GM12874 (cell line): ENCODE results near the gene ISG20.

Source experiments
- TF ChIP-seq, protein P1 (sequence below): IDR thresholded peaks from 2 replicates; pipeline ENCODE4 v1.5.1; 2011; ENCODE audit warnings: low read depth, mild to moderate bottlenecking, control low read depth, low read length, moderate library complexity; ENCODE audit not compliant: insufficient read depth

The ISG20 gene

DNA sequence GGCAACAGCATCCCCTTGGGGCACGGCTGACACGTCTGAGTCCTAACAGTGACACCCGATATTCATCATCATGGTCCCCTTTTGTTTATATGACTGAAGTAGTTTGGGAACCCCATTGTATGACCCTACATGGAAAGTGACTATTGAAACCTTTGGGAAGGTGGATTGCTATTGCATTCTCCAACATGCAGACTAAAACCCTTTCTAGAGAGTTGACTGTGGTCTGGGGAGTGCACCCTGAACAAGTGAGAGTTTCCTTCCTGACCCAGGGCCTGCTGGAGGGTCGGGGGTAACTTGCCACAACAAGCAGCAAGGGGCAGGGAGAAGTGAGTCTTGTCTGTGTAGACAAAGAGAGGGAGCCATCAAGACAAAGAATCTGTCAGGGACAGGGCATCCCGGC lies 54.4 kb downstream of the ISG20 start:
- TF ChIP-seq, protein P1, sequence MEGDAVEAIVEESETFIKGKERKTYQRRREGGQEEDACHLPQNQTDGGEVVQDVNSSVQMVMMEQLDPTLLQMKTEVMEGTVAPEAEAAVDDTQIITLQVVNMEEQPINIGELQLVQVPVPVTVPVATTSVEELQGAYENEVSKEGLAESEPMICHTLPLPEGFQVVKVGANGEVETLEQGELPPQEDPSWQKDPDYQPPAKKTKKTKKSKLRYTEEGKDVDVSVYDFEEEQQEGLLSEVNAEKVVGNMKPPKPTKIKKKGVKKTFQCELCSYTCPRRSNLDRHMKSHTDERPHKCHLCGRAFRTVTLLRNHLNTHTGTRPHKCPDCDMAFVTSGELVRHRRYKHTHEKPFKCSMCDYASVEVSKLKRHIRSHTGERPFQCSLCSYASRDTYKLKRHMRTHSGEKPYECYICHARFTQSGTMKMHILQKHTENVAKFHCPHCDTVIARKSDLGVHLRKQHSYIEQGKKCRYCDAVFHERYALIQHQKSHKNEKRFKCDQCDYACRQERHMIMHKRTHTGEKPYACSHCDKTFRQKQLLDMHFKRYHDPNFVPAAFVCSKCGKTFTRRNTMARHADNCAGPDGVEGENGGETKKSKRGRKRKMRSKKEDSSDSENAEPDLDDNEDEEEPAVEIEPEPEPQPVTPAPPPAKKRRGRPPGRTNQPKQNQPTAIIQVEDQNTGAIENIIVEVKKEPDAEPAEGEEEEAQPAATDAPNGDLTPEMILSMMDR = no peak

DNA sequence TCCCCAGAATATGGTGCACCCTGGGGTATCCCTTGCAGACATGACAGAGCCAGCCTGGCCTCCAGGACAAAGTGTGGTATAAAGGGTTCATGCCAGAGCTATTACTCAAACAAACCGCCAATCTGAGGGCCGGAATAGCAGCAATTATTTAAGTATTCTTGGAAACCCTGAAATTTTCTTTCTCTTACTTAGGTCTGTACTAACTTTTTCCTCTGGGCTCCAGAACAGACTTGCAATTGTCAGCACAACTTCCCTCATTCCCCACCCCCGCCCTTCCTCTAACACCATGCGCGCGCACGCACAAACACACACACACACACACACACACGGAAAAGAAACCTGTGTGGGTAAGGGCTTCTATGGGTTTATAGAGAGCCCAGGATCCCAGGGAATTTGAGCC lies 56.3 kb downstream of the ISG20 start:
- TF ChIP-seq, protein P1 = no peak

DNA sequence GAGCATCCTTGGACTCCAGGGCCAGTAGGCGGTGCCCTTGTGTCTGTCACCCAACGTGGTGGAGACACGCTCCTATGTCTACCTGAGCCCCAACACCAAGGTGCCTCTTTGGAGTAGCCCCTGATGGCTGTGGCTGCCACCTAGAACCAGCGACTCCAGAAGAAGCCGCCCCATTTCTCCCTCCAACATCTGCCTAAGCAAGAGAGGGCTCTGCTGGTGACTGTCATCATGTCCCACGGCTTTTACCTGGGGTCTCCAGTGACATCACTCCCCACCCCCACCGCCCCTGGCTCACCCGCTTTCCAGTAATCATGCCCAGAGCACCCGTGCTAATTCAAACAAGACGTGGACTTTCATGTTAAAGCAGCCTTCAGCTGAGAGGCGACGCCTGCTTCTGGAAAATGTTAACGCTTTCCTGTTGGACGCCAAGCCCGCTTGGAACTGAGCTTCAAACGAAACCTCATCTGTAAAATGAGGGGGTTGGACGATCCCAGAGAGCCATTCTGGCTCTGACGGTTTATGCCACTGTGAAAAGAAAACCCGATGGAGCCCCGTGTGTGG lies 57.0 kb downstream of the ISG20 start:
- TF ChIP-seq, protein P1 = no peak

DNA sequence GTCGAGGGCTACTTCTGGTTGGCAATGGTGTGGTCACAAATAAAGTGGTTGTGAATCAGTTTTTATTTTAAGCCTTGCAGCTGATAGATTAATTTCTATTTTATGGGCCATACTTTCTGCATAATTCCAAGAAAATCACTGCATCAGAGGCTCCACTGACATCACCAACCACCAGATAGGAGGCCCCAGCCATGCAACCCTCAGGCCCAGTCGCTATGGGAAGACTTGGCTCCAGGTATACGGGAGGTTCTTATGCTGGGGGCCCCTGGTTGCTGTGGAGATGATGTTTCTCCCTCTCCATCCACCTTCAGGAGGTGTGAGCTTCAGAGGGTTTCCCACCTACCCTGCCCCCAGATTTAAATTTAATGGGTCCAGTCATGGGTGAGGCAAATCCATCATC lies 57.4 kb downstream of the ISG20 start:
- TF ChIP-seq, protein P1 = no peak

DNA sequence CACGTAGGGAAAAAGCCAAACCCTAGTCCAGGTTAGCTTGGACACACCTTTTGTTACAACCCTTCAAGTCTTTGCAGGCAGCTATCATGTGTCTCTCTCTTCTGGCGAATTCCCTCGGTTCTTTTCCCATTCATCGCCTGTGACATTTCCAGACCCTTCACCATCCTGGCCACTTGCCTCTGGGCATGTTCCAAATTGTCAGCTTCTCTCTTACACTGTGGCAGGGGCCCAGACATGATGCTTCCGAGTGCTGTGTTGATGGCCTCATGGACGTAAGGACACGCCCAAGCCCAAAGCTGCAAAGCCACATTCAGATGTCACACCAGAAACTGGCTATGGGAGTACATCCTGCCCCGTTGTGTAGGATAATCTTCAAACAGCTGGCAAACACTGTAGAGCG lies 58.5 kb downstream of the ISG20 start:
- TF ChIP-seq, protein P1 = no peak

DNA sequence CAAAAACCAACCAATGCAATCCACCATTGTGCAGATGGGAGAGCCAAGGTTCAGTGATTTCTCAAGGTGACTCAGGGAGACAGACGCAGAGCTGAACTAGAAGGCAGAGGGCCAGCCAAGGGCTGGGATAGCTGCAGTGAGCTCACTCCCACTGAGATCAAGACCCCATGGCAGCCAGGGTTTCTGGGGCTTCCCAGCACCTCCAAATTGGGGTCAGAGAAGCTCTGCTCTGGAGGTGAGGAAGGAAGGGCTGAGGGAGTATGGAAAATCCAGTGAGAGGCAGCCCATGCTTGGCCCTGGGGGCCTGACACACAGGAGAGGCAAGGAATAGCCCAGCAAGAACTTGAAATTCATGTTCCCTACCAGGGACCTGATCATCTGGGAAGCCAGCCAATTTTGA lies 61.0 kb downstream of the ISG20 start:
- TF ChIP-seq, protein P1 = no peak

DNA sequence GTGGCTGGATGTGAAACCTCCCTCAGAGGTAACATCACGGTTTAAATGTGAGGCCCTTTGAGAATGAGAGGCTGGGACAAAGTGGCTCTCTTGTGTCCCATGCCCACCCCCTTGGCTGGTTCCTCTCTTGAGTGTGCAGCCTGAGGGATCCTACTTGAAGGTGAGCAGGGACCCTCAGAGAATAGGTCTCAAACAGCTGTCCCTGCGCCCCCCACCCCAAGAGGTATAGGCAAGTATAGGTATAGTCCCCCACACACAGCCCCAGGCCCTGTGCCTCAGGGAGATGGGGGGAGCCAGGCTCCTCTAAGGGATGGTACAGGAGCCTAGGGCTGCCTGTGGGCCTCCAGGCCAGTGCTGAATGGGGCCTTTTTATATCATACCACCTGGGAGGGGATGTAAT lies 61.9 kb downstream of the ISG20 start:
- TF ChIP-seq, protein P1 = no peak

DNA sequence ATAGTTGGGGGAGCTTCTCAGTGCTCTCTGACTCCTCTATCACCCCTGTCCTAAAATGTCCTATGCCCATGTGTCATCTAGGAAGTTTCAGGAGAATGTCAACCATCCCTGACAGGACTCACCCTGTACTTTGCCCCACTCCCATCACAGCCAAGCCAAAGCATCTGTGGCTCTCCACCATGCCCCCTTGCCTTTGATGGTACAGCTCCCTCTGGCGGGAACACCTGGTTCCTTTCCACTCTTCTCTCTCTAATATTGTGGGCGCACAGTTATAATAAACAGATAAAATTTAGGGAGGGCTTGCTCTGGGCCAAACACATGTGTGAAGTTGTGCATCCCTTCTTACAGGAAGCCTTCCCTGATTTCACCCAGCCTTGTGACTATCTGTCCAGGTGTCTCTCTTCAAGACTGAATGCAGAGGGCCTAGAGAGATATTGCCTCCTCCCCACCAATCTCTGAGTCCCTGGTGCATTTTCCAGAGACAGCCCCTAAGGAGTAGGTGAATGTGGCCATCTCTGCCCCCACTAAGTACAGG lies 62.8 kb downstream of the ISG20 start:
- TF ChIP-seq, protein P1 = peak; percentile 66
